GM12864 (cell line): ENCODE measurements around the gene CHST12.
"Not testable (repeated sequence)": the region's sequence is repeated elsewhere in the genome, so short reads cannot be mapped to it uniquely, and the experiment has no call there.

Experiments used
- DNase-seq: peaks from one replicate; pipeline ENCODE4 v3.0.0-alpha.2; 2011; ENCODE audit warnings: low read depth
- H3K4me3 ChIP-seq: 2 replicates; pipeline ENCODE4 v1.5.1; 2011; ENCODE audit warnings: mild to moderate bottlenecking, low read depth, low read length, control low read depth
- TF ChIP-seq, protein P1 (sequence below): IDR thresholded peaks from 2 replicates; pipeline ENCODE4 v1.5.1; 2011; ENCODE audit warnings: low read depth, mild to moderate bottlenecking, moderate library complexity, low read length, control low read depth, inconsistent platforms; ENCODE audit errors: missing control alignments

The CHST12 gene

GRCh38 chr7:2452074-2452507 is 48.7 kb downstream of the CHST12 start:
- no peak for DNase-seq
- TF ChIP-seq, protein P1, sequence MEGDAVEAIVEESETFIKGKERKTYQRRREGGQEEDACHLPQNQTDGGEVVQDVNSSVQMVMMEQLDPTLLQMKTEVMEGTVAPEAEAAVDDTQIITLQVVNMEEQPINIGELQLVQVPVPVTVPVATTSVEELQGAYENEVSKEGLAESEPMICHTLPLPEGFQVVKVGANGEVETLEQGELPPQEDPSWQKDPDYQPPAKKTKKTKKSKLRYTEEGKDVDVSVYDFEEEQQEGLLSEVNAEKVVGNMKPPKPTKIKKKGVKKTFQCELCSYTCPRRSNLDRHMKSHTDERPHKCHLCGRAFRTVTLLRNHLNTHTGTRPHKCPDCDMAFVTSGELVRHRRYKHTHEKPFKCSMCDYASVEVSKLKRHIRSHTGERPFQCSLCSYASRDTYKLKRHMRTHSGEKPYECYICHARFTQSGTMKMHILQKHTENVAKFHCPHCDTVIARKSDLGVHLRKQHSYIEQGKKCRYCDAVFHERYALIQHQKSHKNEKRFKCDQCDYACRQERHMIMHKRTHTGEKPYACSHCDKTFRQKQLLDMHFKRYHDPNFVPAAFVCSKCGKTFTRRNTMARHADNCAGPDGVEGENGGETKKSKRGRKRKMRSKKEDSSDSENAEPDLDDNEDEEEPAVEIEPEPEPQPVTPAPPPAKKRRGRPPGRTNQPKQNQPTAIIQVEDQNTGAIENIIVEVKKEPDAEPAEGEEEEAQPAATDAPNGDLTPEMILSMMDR: no peak
- no peak overlapping the region for H3K4me3 ChIP-seq

DNA sequence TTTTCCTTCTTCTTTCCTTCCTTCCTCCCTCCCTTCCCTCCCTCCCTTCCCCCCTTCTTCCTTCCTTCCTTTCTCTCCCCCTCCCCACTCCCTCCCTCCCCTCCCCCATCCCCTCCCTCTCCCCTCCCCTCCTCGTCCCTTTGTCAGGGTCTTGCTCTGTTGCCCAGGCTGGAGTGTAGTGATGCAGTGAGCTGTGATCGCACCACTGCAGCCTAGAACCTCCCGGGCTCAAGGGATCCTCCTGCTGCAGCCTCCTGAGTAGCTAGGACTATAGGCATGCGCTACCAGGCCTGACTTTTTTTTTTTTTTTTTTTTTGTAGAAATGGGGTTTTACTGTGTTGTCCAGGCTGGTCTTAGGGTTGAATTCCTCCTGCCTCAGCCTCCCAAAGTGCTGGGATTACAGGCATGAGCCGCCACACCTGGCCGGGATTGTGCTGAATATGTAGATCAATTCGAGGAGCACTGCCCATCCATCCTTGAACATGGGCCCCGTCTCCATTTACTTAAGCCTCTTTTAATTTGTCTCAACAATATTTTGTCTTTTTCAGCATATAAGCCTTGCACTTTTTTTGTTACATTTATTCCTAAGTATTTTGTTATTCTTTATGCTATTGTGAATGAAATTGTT is 49.3 kb downstream of the CHST12 start:
- H3K4me3 ChIP-seq: no peak overlapping the region
- TF ChIP-seq, protein P1: no peak
- no peak for DNase-seq

GRCh38 chr7:2453849-2454248 is 50.4 kb downstream of the CHST12 start:
- H3K4me3 ChIP-seq, DNase-seq: not testable (repeated sequence)

GRCh38 chr7:2459674-2460073 is 56.3 kb downstream of the CHST12 start:
- DNase-seq: no peak
- H3K4me3 ChIP-seq: no peak overlapping the region
- TF ChIP-seq, protein P1: no peak

DNA sequence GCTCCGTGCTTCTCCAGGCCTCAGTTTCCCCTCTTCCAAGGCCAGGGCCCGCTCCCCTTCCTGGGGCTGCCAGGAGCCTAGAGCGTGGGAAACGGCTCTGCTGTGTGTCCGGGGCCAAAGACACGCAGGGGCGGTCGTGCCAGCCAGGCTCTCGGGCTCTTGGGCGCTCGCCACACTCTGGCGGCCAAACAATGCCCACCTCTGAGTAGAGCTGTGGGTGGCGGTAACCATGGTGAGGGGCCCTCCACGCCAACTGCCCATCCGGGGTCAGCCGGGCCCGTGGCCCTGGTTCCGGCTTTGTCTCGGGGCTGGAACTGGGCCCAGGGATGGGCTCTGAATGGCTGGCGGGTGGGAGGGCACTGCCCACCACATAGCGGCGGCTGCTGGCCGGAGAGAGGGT is 56.8 kb downstream of the CHST12 start:
- no peak for DNase-seq

GRCh38 chr7:2460641-2461040 is 57.2 kb downstream of the CHST12 start:
- TF ChIP-seq, protein P1: no peak
- H3K4me3 ChIP-seq: no peak overlapping the region
- no peak for DNase-seq

More for the DNA sequence above, 56.8 kb downstream of the CHST12 start:
- TF ChIP-seq, protein P1: no peak
- no peak overlapping the region for H3K4me3 ChIP-seq

DNA sequence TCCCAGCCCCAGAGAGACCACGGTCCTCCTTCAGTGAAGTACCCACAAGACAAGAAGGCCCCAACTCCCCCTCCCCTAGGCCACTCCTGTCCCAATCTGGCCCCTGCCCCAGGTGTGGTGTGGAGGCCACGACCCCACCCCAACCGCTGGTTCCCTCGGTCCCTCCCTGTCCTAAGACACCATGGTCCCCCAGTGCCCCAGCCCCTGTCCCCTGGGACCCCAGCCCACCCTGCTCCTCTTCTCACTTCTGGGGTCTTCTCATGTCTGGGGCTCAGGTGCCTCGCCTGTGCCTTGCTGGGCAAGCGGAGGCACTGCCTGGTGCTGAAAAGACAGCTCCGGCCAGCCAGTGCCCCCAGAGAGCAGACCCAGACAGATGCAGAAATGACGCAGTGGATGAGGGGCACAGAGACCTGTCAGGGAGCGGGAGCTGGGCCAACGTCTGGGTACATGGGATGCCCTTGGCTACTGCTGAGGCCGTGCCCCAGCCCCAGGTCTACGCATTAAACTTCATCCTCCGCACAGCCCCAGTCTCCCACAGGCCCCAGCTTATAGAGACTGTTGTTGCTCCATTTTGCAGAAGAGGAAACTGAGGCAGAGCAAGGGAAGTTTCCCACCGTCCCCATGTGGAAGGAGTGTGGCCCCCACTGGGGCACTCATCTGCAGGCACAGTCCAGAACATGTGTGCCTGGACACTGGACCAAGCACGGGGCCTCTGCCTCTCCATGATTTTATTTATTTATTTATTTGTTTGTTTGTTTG is 58.0 kb downstream of the CHST12 start:
- TF ChIP-seq, protein P1: no peak
- DNase-seq: no peak
- H3K4me3 ChIP-seq: no peak overlapping the region
